ENCODE data around the gene SLC25A29.

GRCh38 chr14:100282083-100282350 is 24.2 kb downstream of the SLC25A29 start:
- no peak for TF ChIP-seq POLR2A (IDR thresholded peaks at IDR 0.05; ENCODE audit: extremely low read depth, insufficient read length)
- no peak for TF ChIP-seq CTCF (IDR thresholded peaks at IDR 0.05; ENCODE audit: low read depth, low read length)
- TF ChIP-seq MYC (IDR thresholded peaks at IDR 0.05; ENCODE audit: low read depth, low read length) = no peak
- no peak for TF ChIP-seq MAX (IDR thresholded peaks at IDR 0.05; ENCODE audit: low read depth, low read length)
